IMR-90 (cell line): ENCODE data around the gene KRTAP12-3. TPM values are rescaled to one million over a fixed set of nuclear protein-coding genes. Genes with fewer than 3 reads are reported as not detected.

ENCODE experiments used
- ATAC-seq: fragments of 200-7000 bp; cut with Tn5 transposase; 2 replicates; pipeline ENCODE4 v1.9.1; 2020; ENCODE audit warnings: low read depth, mild to moderate bottlenecking, moderate library complexity
- BruUV-seq: library from RNA; stranded (reverse); fragments of 400-500 nt; replicated peaks from 2 replicates; lab custom pipeline; 2021; lab: Mats Ljungman, UMichigan
- CTCF ChIA-PET: fragments of 300-600 bp; formaldehyde crosslinking; extraction: SDS; loops from one replicate; lab custom pipeline; 2021; ENCODE audit warnings: antibody characterized with exemption; lab: Yijun Ruan, JAX
- POLR2A ChIA-PET: fragments of 300-600 bp; sonication (Branson Sonifier 250); formaldehyde crosslinking; loops from one replicate; lab custom pipeline; 2022; ENCODE audit warnings: antibody characterized with exemption; ENCODE audit not compliant: unreplicated experiment; lab: Charles Lee
- DNase-seq: peaks from one replicate; pipeline ENCODE4 v3.0.0; 2013
- H2AFZ ChIP-seq: replicated peaks from 2 replicates; pipeline ENCODE3; 2013; ENCODE audit warnings: low read length, mild to moderate bottlenecking; ENCODE audit not compliant: poor library complexity
- H2AK5ac ChIP-seq: 2 replicates; pipeline ENCODE4 v1.6.1; 2013; ENCODE audit warnings: low read depth, low read length, inconsistent platforms
- H2AK9ac ChIP-seq: replicated peaks from 2 replicates; pipeline ENCODE3; 2013; ENCODE audit warnings: mild to moderate bottlenecking, low read depth, low read length, moderate library complexity; ENCODE audit not compliant: poor library complexity
- H2BK120ac ChIP-seq: 2 replicates; pipeline ENCODE4 v1.6.1; 2013; ENCODE audit warnings: low read depth, low read length, inconsistent platforms
- H2BK15ac ChIP-seq: 3 replicates; pipeline ENCODE4 v1.6.1; 2013; ENCODE audit warnings: low read depth, low read length, inconsistent platforms
- H2BK20ac ChIP-seq: 2 replicates; pipeline ENCODE4 v1.6.1; 2013; ENCODE audit warnings: low read depth, mild to moderate bottlenecking, inconsistent platforms, low read length, moderate library complexity
- H2BK5ac ChIP-seq: 2 replicates; pipeline ENCODE4 v1.6.1; 2013; ENCODE audit warnings: mild to moderate bottlenecking, low read depth, low read length, inconsistent platforms; ENCODE audit not compliant: poor library complexity, severe bottlenecking
- H3K14ac ChIP-seq: replicated peaks from 2 replicates; pipeline ENCODE4 v1.6.1; 2013; ENCODE audit warnings: low read depth, low read length, inconsistent platforms
- H3K18ac ChIP-seq: 2 replicates; pipeline ENCODE4 v1.6.1; 2013; ENCODE audit warnings: low read depth, low read length, control low read depth
- H3K23ac ChIP-seq: 2 replicates; pipeline ENCODE4 v1.6.1; 2013; ENCODE audit warnings: low read depth, low read length, inconsistent platforms
- H3K27ac ChIP-seq: 2 replicates; pipeline ENCODE4 v1.5.1; 2013; ENCODE audit warnings: mild to moderate bottlenecking, control low read depth, low read length; ENCODE audit not compliant: insufficient read depth
- H3K27me3 ChIP-seq: 2 replicates; pipeline ENCODE4 v1.6.1; 2013; ENCODE audit warnings: low read length; ENCODE audit not compliant: control insufficient read depth, insufficient read depth
- H3K36me3 ChIP-seq: 2 replicates; pipeline ENCODE4 v1.6.1; 2013; ENCODE audit warnings: low read length, mixed read lengths; ENCODE audit not compliant: control insufficient read depth, insufficient read depth
- H3K4ac ChIP-seq: 2 replicates; pipeline ENCODE4 v1.6.1; 2013; ENCODE audit warnings: low read depth, low read length, inconsistent platforms
- H3K4me1 ChIP-seq: 2 replicates; pipeline ENCODE4 v1.6.1; 2013; ENCODE audit warnings: low read length, mixed read lengths; ENCODE audit not compliant: control insufficient read depth, insufficient read depth
- H3K4me2 ChIP-seq: 2 replicates; pipeline ENCODE4 v1.6.1; 2013; ENCODE audit warnings: low read depth, mild to moderate bottlenecking, control low read depth, low read length, moderate library complexity
- H3K4me3 ChIP-seq: 2 replicates; pipeline ENCODE4 v1.5.1; 2013; ENCODE audit warnings: low read depth, mild to moderate bottlenecking, control low read depth, low read length, moderate library complexity; ENCODE audit not compliant: insufficient read depth
- H3K56ac ChIP-seq: 2 replicates; pipeline ENCODE4 v1.6.1; 2013; ENCODE audit warnings: low read length, inconsistent platforms; ENCODE audit not compliant: insufficient read depth; ENCODE audit errors: extremely low read depth
- H3K79me1 ChIP-seq, 2 experiments: 2 replicates each; pipeline ENCODE4 v1.6.1; 2013; ENCODE audit warnings: low read length in 2 of 2, inconsistent platforms in 1 of 2, low read depth in 1 of 2
- H3K9ac ChIP-seq: 2 replicates; pipeline ENCODE4 v1.6.1; 2013; ENCODE audit warnings: low read depth, low read length, control low read depth
- H3K9me1 ChIP-seq: 2 replicates; pipeline ENCODE4 v1.6.1; 2013; ENCODE audit warnings: low read length, inconsistent platforms; ENCODE audit not compliant: insufficient read depth
- H3K9me3 ChIP-seq: 2 replicates; pipeline ENCODE4 v1.6.1; 2013; ENCODE audit warnings: low read length; ENCODE audit not compliant: control insufficient read depth, insufficient read depth
- H4K20me1 ChIP-seq: 2 replicates; pipeline ENCODE4 v1.6.1; 2013; ENCODE audit warnings: low read length, inconsistent platforms; ENCODE audit not compliant: insufficient read depth
- H4K5ac ChIP-seq: 2 replicates; pipeline ENCODE4 v1.6.1; 2013; ENCODE audit warnings: mild to moderate bottlenecking, low read depth, low read length, control low read depth
- H4K8ac ChIP-seq, 2 experiments: 2 replicates each; pipeline ENCODE4 v1.6.1; 2013; ENCODE audit warnings: low read depth in 2 of 2, low read length in 2 of 2, control low read depth in 1 of 2, inconsistent platforms in 1 of 2
- H4K91ac ChIP-seq: 2 replicates; pipeline ENCODE4 v1.6.1; 2013; ENCODE audit warnings: low read depth, low read length, inconsistent platforms; ENCODE audit not compliant: insufficient read depth
- BHLHE40 ChIP-seq: fragments of 150-350 bp; IDR thresholded peaks from 2 replicates; pipeline ENCODE4 v1.6.1; 2016; ENCODE audit warnings: mild to moderate bottlenecking, low read depth, low read length
- CEBPB ChIP-seq: IDR thresholded peaks from 2 replicates; pipeline ENCODE4 v1.6.1; 2012; ENCODE audit warnings: low read depth, low read length, improper control_type of control experiment
- CTCF ChIP-seq: conservative IDR thresholded peaks from 2 replicates; pipeline ENCODE4 v1.5.1; 2012; ENCODE audit warnings: mild to moderate bottlenecking, low read depth, low read length, improper control_type of control experiment
- ELK1 ChIP-seq: fragments of 150-350 bp; IDR thresholded peaks from 2 replicates; pipeline ENCODE4 v1.6.1; 2016; ENCODE audit warnings: low read depth, mild to moderate bottlenecking, low read length, moderate library complexity, borderline replicate concordance
- FOS ChIP-seq: fragments of 150-350 bp; IDR thresholded peaks from 2 replicates; pipeline ENCODE4 v1.6.1; 2016; ENCODE audit warnings: low read depth, low read length
- MAZ ChIP-seq: IDR thresholded peaks from 2 replicates; pipeline ENCODE4 v1.6.1; 2012; ENCODE audit warnings: low read depth, mild to moderate bottlenecking, low read length, improper control_type of control experiment, moderate library complexity, borderline replicate concordance
- MXI1 ChIP-seq: IDR thresholded peaks from 2 replicates; pipeline ENCODE4 v1.6.1; 2012; ENCODE audit warnings: low read depth, mild to moderate bottlenecking, low read length, moderate library complexity, borderline replicate concordance
- NFE2L2 ChIP-seq: fragments of 150-350 bp; IDR thresholded peaks from 2 replicates; pipeline ENCODE4 v1.6.1; 2016; ENCODE audit warnings: low read depth, mild to moderate bottlenecking, low read length
- RAD21 ChIP-seq: IDR thresholded peaks from 2 replicates; pipeline ENCODE4 v1.6.1; 2012; ENCODE audit warnings: low read length, improper control_type of control experiment
- RCOR1 ChIP-seq: IDR thresholded peaks from 2 replicates; pipeline ENCODE4 v1.6.1; 2012; ENCODE audit warnings: mild to moderate bottlenecking, low read length, improper control_type of control experiment; ENCODE audit not compliant: insufficient replicate concordance
- USF2 ChIP-seq: fragments of 150-350 bp; IDR thresholded peaks from 2 replicates; pipeline ENCODE4 v1.6.1; 2017; ENCODE audit warnings: mild to moderate bottlenecking, antibody characterized with exemption, low read length, low read depth
- WGBS, 2 experiments: methylation state at CpG; one replicate each; pipeline versions ENCODE4 v1.1.5 to v1.1.7; 2013; ENCODE audit warnings: missing lambda C conversion rate in 2 of 2; ENCODE audit not compliant: insufficient read length in 1 of 2; ENCODE audit errors: extremely low coverage in 2 of 2; 5-methylcytosine and 5-hydroxymethylcytosine counted together
- dilution Hi-C: fragments of 300-500 bp; cut with HindIII; formaldehyde crosslinking; loops from one replicate; pipeline ENCODE4 v1.14.3; 2018; ENCODE audit warnings: low sequenced_read_pairs; ENCODE audit not compliant: unreplicated experiment
- in situ Hi-C: fragments of 300-500 bp; cut with MboI; formaldehyde crosslinking; loops from 3 replicates; pipeline ENCODE4 v1.14.3; 2019; ENCODE audit warnings: low sequenced_read_pairs, inconsistent platforms, mixed read lengths
- intact Hi-C: fragments of 100-400 bp; cut with micrococcal nuclease; formaldehyde crosslinking; loops from 2 replicates; pipeline ENCODE4 v1.10.0; 2022
- polyA plus RNA-seq, 3 experiments: library from polyadenylated mRNA; depleted of rRNA; stranded (reverse); fragments of >200 nt; gene quantifications; 2 replicates each; pipeline ENCODE4 v1.2.3, GENCODE V29; 2012; ENCODE audit warnings: low replicate concordance in 1 of 3
- total RNA-seq: library from RNA; depleted of rRNA; stranded (reverse); fragments of >200 nt; gene quantifications from 2 replicates; pipeline ENCODE4 v1.2.3, GENCODE V29; 2012

Gene KRTAP12-3
- total and polyA plus RNA-seq, 2 of the 4 experiments (the other 2 are of a cell fraction), result not detected

GRCh38 chr21:44666401-44667320 is 8.9 kb downstream of the KRTAP12-3 start, which contains the start of gene KRTAP12-2:
KRTAP12-2 (minus strand) TSS chr21:44666927; CDS start chr21:44666886, 41 bp downstream.
- no peak within 1 kb of the TSS for H3K4me2 ChIP-seq
- H2BK20ac ChIP-seq, result no peak within 1 kb of the TSS
- peaks cover 3% of the 10 kb centered on the region; the same call in 1 of the 2 replicates for H3K9me3 ChIP-seq
- H3K56ac ChIP-seq, result no peak within 1 kb of the TSS
- no peak within 1 kb of the TSS for H2AK9ac ChIP-seq
- H4K8ac ChIP-seq, result no peak within 1 kb of the TSS
- BruUV-seq, result no TSS peak
- ChIA-PET CTCF (no interaction called here), POLR2A (no interaction called here)
- H3K18ac ChIP-seq, result no peak within 1 kb of the TSS
- intact Hi-C loops (no loop called here), dilution Hi-C loops (no loop called here), in situ Hi-C loops (no loop called here)
- H4K91ac ChIP-seq, result no peak within 1 kb of the TSS
- no peak within 1 kb of the TSS for H3K4me3 ChIP-seq
- no peaks in the 10 kb centered on the region for H4K20me1 ChIP-seq
- H3K4me1 ChIP-seq, result no peaks in the 10 kb centered on the region
- DNase-seq (no peak), ATAC-seq (no peak)
- no peak within 1 kb of the TSS for H2BK5ac ChIP-seq
- H3K23ac ChIP-seq, result no peak within 1 kb of the TSS
- TF ChIP-seq ELK1, result no peak
- no peak for TF ChIP-seq NFE2L2
- no peak for TF ChIP-seq CTCF
- no peak for TF ChIP-seq MAZ
- TF ChIP-seq FOS, result no peak
- TF ChIP-seq BHLHE40, result no peak
- TF ChIP-seq RAD21, result no peak
- no peak for TF ChIP-seq USF2
- TF ChIP-seq MXI1, result no peak
- no peak for TF ChIP-seq RCOR1
- no peak for TF ChIP-seq CEBPB
- H3K9ac ChIP-seq, result no peak within 1 kb of the TSS
- H3K27me3 ChIP-seq, result 0 out of 2 replicates have a peak, but pooled peaks cover 3% of the 10 kb centered on the region
- WGBS, 2 experiments, result 71% methylated on average over 9 of the region's 19 CpGs; no CpG with 5 or more reads in 1 of the 2 experiments
- H2BK120ac ChIP-seq, result no peak within 1 kb of the TSS
- H3K79me1 ChIP-seq, result no peaks in the 10 kb centered on the region
- no peak within 1 kb of the TSS for H3K14ac ChIP-seq
- H3K36me3 ChIP-seq, result no peaks in the 10 kb centered on the region
- no peak within 1 kb of the TSS for H2BK15ac ChIP-seq
- no peak within 1 kb of the TSS for H2AK5ac ChIP-seq
- no peak within 1 kb of the TSS for H3K4ac ChIP-seq
- no peak within 1 kb of the TSS for H2AFZ ChIP-seq
- no peaks in the 10 kb centered on the region for H3K9me1 ChIP-seq
- no peak within 1 kb of the TSS for H4K5ac ChIP-seq
- H3K27ac ChIP-seq, result no peak within 1 kb of the TSS
